Measurements from ENCODE around the gene EID2. TPM values are rescaled to one million over a fixed set of nuclear protein-coding genes. Genes with fewer than 3 reads are reported as not detected.

The EID2 gene
- total RNA-seq, 2 experiments from 2014 or later = 7.7 to 9.1 TPM

- CTCF ChIA-PET = interaction anchor here (2.0 to 4.6 kb wide), 3 partner anchors 34 to 173 kb away, joined by 7 to 40 read pairs (median 7); partner anchors contain the start of gene EID2B
- Mint-ChIP-seq H3K27ac (no peak within 1 kb of the TSS), H3K36me3 (ENCODE audit: low read depth) (no peaks in the 10 kb centered on the region), H3K9me3 (no peaks in the 10 kb centered on the region), H3K4me3 (peak within 1 kb of the TSS; percentile 46), H3K27me3 (ENCODE audit: low read depth) (peaks cover 41% of the 10 kb centered on the region), H3K4me1 (ENCODE audit: low read depth) (peaks cover 22% of the 10 kb centered on the region)
- no peak for DNase-seq
- intact Hi-C loops (cut with micrococcal nuclease) = loop anchor here (1.0 to 2.0 kb wide), 3 partner anchors 34 to 173 kb away; no protein-coding TSS in a partner anchor
These were observed 40.9 kb downstream of the EID2 start, which contains the start of gene DLL3 for GRCh38 chr19:39498798-39499642. TSS of gene DLL3 (plus strand) at chr19:39498947. CDS start at chr19:39498975, 28 bp downstream.

GRCh38 chr19:39497996-39498797 is 41.8 kb downstream of the EID2 start:
- Mint-ChIP-seq H3K27me3 (ENCODE audit: low read depth) (peaks cover 33% of the 10 kb centered on the region), H3K36me3 (ENCODE audit: low read depth) (no peaks in the 10 kb centered on the region), H3K9me3 (no peaks in the 10 kb centered on the region), H3K27ac (no peak overlapping the region), H3K4me1 (ENCODE audit: low read depth) (peaks cover 18% of the 10 kb centered on the region), H3K4me3 (peak overlapping the region; percentile 46)
- DNase-seq = peak; percentile 63
- CTCF ChIA-PET = interaction anchor here (0.7 to 4.6 kb wide), 13 partner anchors 9 to 484 kb away, joined by 3 to 40 read pairs (median 3); partner anchors contain the start of gene EID2B
- intact Hi-C loops (cut with micrococcal nuclease) = loop anchor here (1.0 to 2.0 kb wide), 3 partner anchors 35 to 174 kb away; no protein-coding TSS in a partner anchor

GRCh38 chr19:39497701-39497995 is 42.3 kb downstream of the EID2 start:
- H3K9me3 Mint-ChIP-seq = no peaks in the 10 kb centered on the region
- peaks cover 3% of the 10 kb centered on the region for H3K36me3 Mint-ChIP-seq (ENCODE audit: low read depth)
- no peak overlapping the region for H3K4me3 Mint-ChIP-seq
- peaks cover 31% of the 10 kb centered on the region for H3K27me3 Mint-ChIP-seq (ENCODE audit: low read depth)
- peaks cover 15% of the 10 kb centered on the region for H3K4me1 Mint-ChIP-seq (ENCODE audit: low read depth)
- CTCF ChIA-PET = interaction anchor here (0.7 to 4.6 kb wide), 13 partner anchors 10 to 484 kb away, joined by 3 to 40 read pairs (median 3); partner anchors contain the start of gene EID2B
- no peak overlapping the region for H3K27ac Mint-ChIP-seq
- intact Hi-C loops (cut with micrococcal nuclease) = no loop called here
- DNase-seq = no peak

- intact Hi-C loops (cut with micrococcal nuclease) = no loop called here
- H3K4me1 Mint-ChIP-seq (ENCODE audit: low read depth) = peaks cover 15% of the 10 kb centered on the region
These were observed 43.9 kb downstream of the EID2 start for GRCh38 chr19:39496063-39496462.

GRCh38 chr19:39494661-39495060 is 45.3 kb downstream of the EID2 start:
- CTCF ChIA-PET = interaction anchor here (0.7 kb wide), 2 partner anchors 21 to 385 kb away, joined by 4 to 5 read pairs; no protein-coding TSS in a partner anchor
- Mint-ChIP-seq H3K27me3 (ENCODE audit: low read depth) (peaks cover 12% of the 10 kb centered on the region), H3K27ac (no peak overlapping the region), H3K36me3 (ENCODE audit: low read depth) (peaks cover 8% of the 10 kb centered on the region), H3K4me1 (ENCODE audit: low read depth) (peaks cover 12% of the 10 kb centered on the region), H3K9me3 (no peaks in the 10 kb centered on the region), H3K4me3 (no peak overlapping the region)
- DNase-seq = no peak
- intact Hi-C loops (cut with micrococcal nuclease) = no loop called here

More at GRCh38 chr19:39496063-39496462, 43.9 kb downstream of the EID2 start:
- Mint-ChIP-seq H3K36me3 (ENCODE audit: low read depth) (peaks cover 3% of the 10 kb centered on the region), H3K9me3 (no peaks in the 10 kb centered on the region), H3K4me3 (no peak overlapping the region), H3K27ac (no peak overlapping the region), H3K27me3 (ENCODE audit: low read depth) (peaks cover 25% of the 10 kb centered on the region)
- CTCF ChIA-PET = interaction anchor here (0.7 to 2.6 kb wide), 7 partner anchors 22 to 290 kb away, joined by 3 to 7 read pairs (median 3); no protein-coding TSS in a partner anchor
- no peak for DNase-seq

- Mint-ChIP-seq H3K9me3 (no peaks in the 10 kb centered on the region), H3K27me3 (ENCODE audit: low read depth) (no peaks in the 10 kb centered on the region), H3K36me3 (ENCODE audit: low read depth) (peaks cover 20% of the 10 kb centered on the region), H3K4me3 (no peak overlapping the region), H3K4me1 (ENCODE audit: low read depth) (no peaks in the 10 kb centered on the region), H3K27ac (no peak overlapping the region)
- intact Hi-C loops (cut with micrococcal nuclease) = no loop called here
- DNase-seq = no peak
- CTCF ChIA-PET = interaction anchor here (1.0 kb wide), 1 partner anchor 40 kb away, joined by 5 read pairs; the partner anchor contains the start of gene EID2B
These were observed 47.2 kb downstream of the EID2 start for GRCh38 chr19:39492788-39493187.

- CTCF ChIA-PET = interaction anchor here (1.0 to 1.2 kb wide), 2 partner anchors 11 to 41 kb away, joined by 5 to 6 read pairs; partner anchors contain the start of gene EID2B
- Mint-ChIP-seq H3K27me3 (ENCODE audit: low read depth) (no peaks in the 10 kb centered on the region), H3K4me1 (ENCODE audit: low read depth) (no peaks in the 10 kb centered on the region), H3K27ac (no peak overlapping the region), H3K9me3 (no peaks in the 10 kb centered on the region), H3K4me3 (no peak overlapping the region), H3K36me3 (ENCODE audit: low read depth) (peaks cover 20% of the 10 kb centered on the region)
- intact Hi-C loops (cut with micrococcal nuclease) = no loop called here
- DNase-seq = no peak
These were observed 47.7 kb downstream of the EID2 start for GRCh38 chr19:39492225-39492624.

GRCh38 chr19:39489756-39490155 is 50.2 kb downstream of the EID2 start:
- no peaks in the 10 kb centered on the region for H3K27me3 Mint-ChIP-seq (ENCODE audit: low read depth)
- H3K36me3 Mint-ChIP-seq (ENCODE audit: low read depth) = peaks cover 31% of the 10 kb centered on the region
- H3K4me3 Mint-ChIP-seq = no peak overlapping the region
- intact Hi-C loops (cut with micrococcal nuclease) = no loop called here
- CTCF ChIA-PET = interaction anchor here (0.6 to 1.8 kb wide), 2 partner anchors 49 to 61 kb away, joined by 3 to 4 read pairs; no protein-coding TSS in a partner anchor
- H3K9me3 Mint-ChIP-seq = no peaks in the 10 kb centered on the region
- H3K4me1 Mint-ChIP-seq (ENCODE audit: low read depth) = no peaks in the 10 kb centered on the region
- no peak for DNase-seq
- H3K27ac Mint-ChIP-seq = no peak overlapping the region

Other genes with a start within 250 kb of the EID2 start
- 1 to 10 TPM in 1 of 2 experiments, under 1 TPM in 1; 0.91 to 1.0 TPM for gene IFNL1, start 243.8 kb downstream of the EID2 start, total RNA-seq
- gene LRFN1, start 219.3 kb downstream of the EID2 start, total RNA-seq = 1 to 10 TPM; 5.0 to 5.3 TPM
- 100 to 1,000 TPM; 331 to 332 TPM for gene GMFG, start 204.1 kb downstream of the EID2 start, total RNA-seq
- 10 to 100 TPM; 33.0 to 35.8 TPM for gene SAMD4B, start 197.7 kb downstream of the EID2 start, total RNA-seq
- gene PAF1, start 149.1 kb downstream of the EID2 start, total RNA-seq = 10 to 100 TPM; 31.9 to 34.9 TPM
- 10 to 100 TPM; 18.0 to 18.5 TPM for gene MED29, start 148.8 kb downstream of the EID2 start, total RNA-seq
- 100 to 1,000 TPM; 113 to 116 TPM for gene ZFP36, start 133.3 kb downstream of the EID2 start, total RNA-seq
- 10 to 100 TPM; 27.3 to 34.6 TPM for gene PLEKHG2, start 127.5 kb downstream of the EID2 start, total RNA-seq
- gene RPS16, start 104.2 kb downstream of the EID2 start, total RNA-seq = 1,000 to 10,000 TPM; 4,195 to 4,327 TPM
- gene SUPT5H, start 94.6 kb downstream of the EID2 start, total RNA-seq = 100 to 1,000 TPM; 129 to 139 TPM
- gene TIMM50, start 59.3 kb downstream of the EID2 start, total RNA-seq = 100 to 1,000 TPM; 103 to 107 TPM
- under 1 TPM; 0.74 to 0.79 TPM for gene DLL3, start 41.2 kb downstream of the EID2 start, total RNA-seq
- gene SELENOV, start 25.0 kb downstream of the EID2 start, total RNA-seq = not detected
- 1 to 10 TPM; 5.7 to 6.2 TPM for gene EID2B, start 7.3 kb downstream of the EID2 start, total RNA-seq
- gene LGALS13, start 62.4 kb upstream of the EID2 start, total RNA-seq = not detected
- not detected for gene LGALS16, start 115.8 kb upstream of the EID2 start, total RNA-seq
- gene LGALS14, start 164.3 kb upstream of the EID2 start, total RNA-seq = 1 to 10 TPM; 1.2 to 2.4 TPM
- not detected for gene CLC, start 197.9 kb upstream of the EID2 start, total RNA-seq
- gene LEUTX, start 238.7 kb upstream of the EID2 start, total RNA-seq = not detected

Measured in activated naive CD4-positive, alpha-beta T cell treated with anti-CD3 and anti-CD28 coated beads for 36 hours (primary cell).